GM10266 (cell line): ENCODE results near the gene NLRP1.

Experiments
- DNase-seq: peaks from one replicate; pipeline ENCODE4 v3.0.0; 2012; ENCODE audit errors: extremely low spot score
- CTCF ChIP-seq: IDR thresholded peaks from 2 replicates; pipeline ENCODE4 v1.5.1; 2012; ENCODE audit warnings: mild to moderate bottlenecking, low read depth; ENCODE audit not compliant: control insufficient read depth, insufficient read depth; ENCODE audit errors: missing control alignments

The NLRP1 gene

GRCh38 chr17:5539286-5539685 lies 45.0 kb downstream of the NLRP1 start:
- no peak for TF ChIP-seq CTCF
- no peak for DNase-seq

GRCh38 chr17:5536866-5537650 lies 47.3 kb downstream of the NLRP1 start:
- no peak for DNase-seq
- no peak for TF ChIP-seq CTCF

- DNase-seq: no peak
- no peak for TF ChIP-seq CTCF
These were observed 48.9 kb downstream of the NLRP1 start for GRCh38 chr17:5535436-5535835.

GRCh38 chr17:5533486-5534315 lies 50.6 kb downstream of the NLRP1 start:
- DNase-seq: no peak
- TF ChIP-seq CTCF: no peak

- no peak for TF ChIP-seq CTCF
- DNase-seq: no peak
These were observed 51.7 kb downstream of the NLRP1 start for GRCh38 chr17:5532581-5532980.

- no peak for TF ChIP-seq CTCF
These were observed 53.3 kb downstream of the NLRP1 start for GRCh38 chr17:5531085-5531418.

GRCh38 chr17:5530265-5531084 lies 53.8 kb downstream of the NLRP1 start:
- TF ChIP-seq CTCF: no peak
- no peak for DNase-seq

More at GRCh38 chr17:5531085-5531418, 53.3 kb downstream of the NLRP1 start:
- no peak for DNase-seq
